ENCODE results near the gene MAFG. TPM values are rescaled to one million over a fixed set of nuclear protein-coding genes. Genes with fewer than 3 reads are reported as not detected.

Gene MAFG
- total RNA-seq, 6 experiments from 2014 or later, result 7.4 to 12.9 (median 9.2) TPM

GRCh38 chr17:81909966-81910839 is 17.3 kb downstream of the MAFG start:
- WGBS (ENCODE audit: insufficient coverage, low coverage, low lambda C conversion rate, missing lambda C conversion rate), result 12% methylated on average over 6 of the region's 23 CpGs
- TF ChIP-seq CTCF (IDR thresholded peaks at IDR 0.05) (no peak), POLR2A (IDR thresholded peaks at IDR 0.05) (peak; percentile 11)
- Histone ChIP-seq H3K27ac (peak overlapping the region; percentile 65 to 89 (median 78)), H3K4me1 (peaks cover 0 to 31% (median 6%) of the 10 kb centered on the region in 4 donors), H3K9me3 (no peaks in the 10 kb centered on the region), H3K36me3 (peaks cover 0 to 72% (median 28%) of the 10 kb centered on the region in 4 donors), H3K4me3 (peak overlapping the region; percentile 79 to 98 (median 87)), H3K27me3 (no peaks in the 10 kb centered on the region)
- peak in 2 of 3 donors; percentile 75 to 81 for DNase-seq
- ATAC-seq, result peak; percentile 41 to 55 (median 48)
- intact Hi-C loops (cut with DNase I), result no loop called here

GRCh38 chr17:81909231-81909630 is 18.3 kb downstream of the MAFG start:
- H3K27me3 ChIP-seq, result no peaks in the 10 kb centered on the region
- TF ChIP-seq CTCF (IDR thresholded peaks at IDR 0.05) (no peak), POLR2A (IDR thresholded peaks at IDR 0.05) (no peak)
- no peak overlapping the region for H3K27ac ChIP-seq
- peaks cover 0 to 31% (median 6%) of the 10 kb centered on the region in 4 donors for H3K4me1 ChIP-seq
- H3K9me3 ChIP-seq, result no peaks in the 10 kb centered on the region
- DNase-seq (no peak), ATAC-seq (no peak)
- peaks cover 0 to 72% (median 27%) of the 10 kb centered on the region in 4 donors for H3K36me3 ChIP-seq
- WGBS (ENCODE audit: insufficient coverage, low coverage, low lambda C conversion rate, missing lambda C conversion rate), result 88% methylated on average over 5 of the region's 12 CpGs
- intact Hi-C loops (cut with DNase I), result no loop called here
- H3K4me3 ChIP-seq, result no peak overlapping the region

DNA sequence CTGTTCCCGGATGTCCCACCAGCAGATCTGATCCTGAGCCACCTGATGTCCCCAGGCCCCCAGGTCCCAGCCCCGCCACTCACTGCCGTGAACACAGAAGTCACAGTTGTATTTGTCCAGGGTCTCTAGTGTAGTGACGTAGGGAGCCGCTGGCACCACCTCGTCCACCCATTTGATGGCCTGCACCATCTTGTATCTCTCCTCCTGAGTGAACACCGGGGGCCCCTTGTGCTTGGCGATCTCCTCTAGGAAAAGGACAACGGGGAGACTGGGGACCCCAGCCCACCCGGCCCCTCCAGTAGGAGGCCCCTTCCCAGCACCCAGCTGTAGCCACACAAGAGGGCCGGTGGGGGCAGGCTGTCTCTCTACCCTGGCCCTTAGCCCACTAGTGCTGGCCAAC is 18.7 kb downstream of the MAFG start:
- DNase-seq, result no peak

More for the DNA sequence above, 18.7 kb downstream of the MAFG start:
- no peak overlapping the region for H3K4me3 ChIP-seq
- no peak for TF ChIP-seq CTCF (IDR thresholded peaks at IDR 0.05)
- TF ChIP-seq POLR2A (IDR thresholded peaks at IDR 0.05), result no peak
- intact Hi-C loops (cut with DNase I), result no loop called here
- no CpG with 5 or more reads among the region's 11 CpGs for WGBS (ENCODE audit: insufficient coverage, low coverage, low lambda C conversion rate, missing lambda C conversion rate)
- no peak overlapping the region for H3K27ac ChIP-seq
- H3K36me3 ChIP-seq, result peaks cover 0 to 70% (median 25%) of the 10 kb centered on the region in 4 donors
- H3K4me1 ChIP-seq, result peaks cover 0 to 31% (median 6%) of the 10 kb centered on the region in 4 donors
- no peaks in the 10 kb centered on the region for H3K27me3 ChIP-seq
- no peaks in the 10 kb centered on the region for H3K9me3 ChIP-seq
- no peak for ATAC-seq
